ENCODE results near the gene SLC44A2. TPM values are rescaled to one million over a fixed set of nuclear protein-coding genes. Genes with fewer than 3 reads are reported as not detected.

SLC44A2 gene
- total and polyA plus RNA-seq, 2 of the 8 experiments (the other 6 are each of a cell fraction or from before 2014, with no cell fraction given), result 105 to 120 TPM

DNA sequence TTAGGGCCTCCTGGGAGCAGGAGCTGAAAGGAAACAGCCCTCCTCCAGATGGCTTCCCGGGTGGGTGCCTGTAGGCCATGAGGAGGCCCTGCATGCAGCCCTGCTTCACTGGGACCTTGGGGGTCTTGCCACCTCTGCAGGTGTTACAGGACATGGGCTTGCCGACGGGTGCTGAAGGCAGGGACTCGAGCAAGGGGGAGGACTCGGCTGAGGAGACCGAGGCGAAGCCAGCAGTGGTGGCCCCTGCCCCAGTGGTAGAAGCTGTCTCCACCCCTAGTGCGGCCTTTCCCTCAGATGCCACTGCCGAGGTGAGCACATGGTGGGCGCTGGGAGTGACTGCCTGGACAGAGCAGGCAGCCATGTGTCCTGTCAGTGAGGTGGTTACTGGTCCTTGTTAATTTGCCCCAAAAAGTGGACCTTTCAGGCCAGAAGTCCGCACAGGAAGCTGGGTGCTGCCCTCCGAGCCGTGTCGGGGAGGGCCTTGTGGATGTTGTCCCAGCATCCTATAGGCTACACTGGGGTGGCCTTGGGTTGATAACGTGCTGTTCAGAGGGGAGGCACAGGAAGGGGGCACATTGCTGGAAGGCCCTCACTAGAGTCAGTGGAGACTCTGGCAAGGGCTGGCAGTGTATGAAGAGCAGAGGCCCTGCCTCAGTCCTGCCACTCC is 57.2 kb downstream of the SLC44A2 start:
- H3K36me3 ChIP-seq (ENCODE audit: control insufficient read depth in 2 of 4, insufficient read depth in 4 of 4, low read length in 3 of 4), result peaks cover 94 to 100% (median 96%) of the 10 kb centered on the region in 4 experiments
- 0 out of 2 replicates have a peak overlapping the region, but pooled peaks have one; percentile 7 for H3K27ac ChIP-seq (ENCODE audit: low read depth, low read length)
- DNase-seq (ENCODE audit: low read depth in 1 of 2, low spot score in 2 of 2) (no peak), FAIRE-seq (no peak)
- no peak overlapping the region for H3K4ac ChIP-seq (replicated peaks; ENCODE audit: insufficient read length, low read depth, low read length)
- TF ChIP-seq POLR2AphosphoS5 (IDR thresholded peaks at IDR 0.05; ENCODE audit: low read depth, low read length) (peak; percentile 64; the same call in 1 of the 2 replicates), RXRA (IDR thresholded peaks at IDR 0.05; ENCODE audit: insufficient read depth, low read depth, low read length) (no peak), POLR2A (IDR thresholded peaks at IDR 0.05; ENCODE audit: control extremely low read depth in 1 of 2, low read depth in 2 of 2, low read length in 2 of 2) (no peak; a peak in 1 of 3 replicates)
- no peak overlapping the region for H2BK15ac ChIP-seq (ENCODE audit: low read length)
- H4K8ac ChIP-seq (ENCODE audit: extremely low read depth, insufficient read depth, low read length), result no peak overlapping the region; the same call in 1 of the 2 replicates
- H3K27me3 ChIP-seq (replicated peaks in 1 of 4; ENCODE audit: control insufficient read depth in 3 of 4, extremely low read depth in 1 of 4, insufficient read depth in 3 of 4, low read length in 3 of 4), result no peaks in the 10 kb centered on the region
- H3K79me1 ChIP-seq (ENCODE audit: low read depth, low read length), result peaks cover 10% of the 10 kb centered on the region; the same call in 1 of the 2 replicates
- H2BK120ac ChIP-seq (replicated peaks; ENCODE audit: low read depth, low read length), result no peak overlapping the region
- H2BK5ac ChIP-seq (ENCODE audit: low read depth, low read length), result no peak overlapping the region; the same call in 1 of the 2 replicates
- H3K79me2 ChIP-seq (ENCODE audit: control insufficient read depth in 1 of 2, insufficient read depth in 2 of 2, low read length in 2 of 2), result peaks cover 0 to 82% of the 10 kb centered on the region in 2 experiments; a peak in 2 of 4 replicates
- WGBS, 2 experiments (ENCODE audit: extremely low coverage in 1 of 2, insufficient coverage in 1 of 2, insufficient read length in 1 of 2, insufficient replicate concordance in 2 of 2, low coverage in 1 of 2, low lambda C conversion rate in 2 of 2, missing lambda C conversion rate in 1 of 2), result 92% methylated on average over 15 of the region's 15 CpGs; no CpG with 5 or more reads in 1 of the 2 experiments
- no peak overlapping the region for H4K91ac ChIP-seq (replicated peaks; ENCODE audit: insufficient read length, low read length)
- no peak overlapping the region for H2BK20ac ChIP-seq (ENCODE audit: low read length)
- H3K14ac ChIP-seq (ENCODE audit: insufficient read length), result no peak overlapping the region
- H3K4me1 ChIP-seq (replicated peaks in 1 of 4; ENCODE audit: control insufficient read depth in 3 of 4, insufficient read depth in 4 of 4, low read length in 3 of 4), result no peaks in the 10 kb centered on the region; a peak in 2 of 7 replicates
- H4K5ac ChIP-seq (ENCODE audit: insufficient read length, low read depth, low read length), result no peak overlapping the region
- peaks cover 45 to 54% of the 10 kb centered on the region in 2 experiments for H4K20me1 ChIP-seq (replicated peaks in 1 of 2; ENCODE audit: control insufficient read depth in 1 of 2, insufficient read depth in 2 of 2, low read length in 2 of 2)
- H3K9ac ChIP-seq (replicated peaks in 1 of 4; ENCODE audit: extremely low read depth in 1 of 4, low read depth in 3 of 4, low read length in 3 of 4), result no peak overlapping the region
- H3K18ac ChIP-seq (ENCODE audit: extremely low read depth, low read length), result no peak overlapping the region
- H3K9me3 ChIP-seq (ENCODE audit: insufficient read depth in 2 of 2, low read depth in 1 of 2, low read length in 1 of 2), result no peaks in the 10 kb centered on the region
- no peak overlapping the region for H3K23ac ChIP-seq (ENCODE audit: insufficient read length)
- no peak overlapping the region for H2AFZ ChIP-seq (ENCODE audit: low read length)
- no peak overlapping the region for H3K4me3 ChIP-seq (ENCODE audit: extremely low read depth in 1 of 4, insufficient read depth in 2 of 4, low read depth in 3 of 4, low read length in 4 of 4)
- H2AK5ac ChIP-seq (ENCODE audit: low read depth, low read length), result no peak overlapping the region
- POLR2A ChIA-PET (ENCODE audit: partially characterized antibody), result interaction anchor here (1.0 to 59.0 kb wide), 4 partner anchors 9 to 130 kb away, joined by 5 to 1874 read pairs (median 940); partner anchors contain the start of genes DNM2, ILF3 and QTRT1
- H2BK12ac ChIP-seq (ENCODE audit: low read depth, low read length), result no peak overlapping the region
- H3K4me2 ChIP-seq (ENCODE audit: insufficient read depth in 1 of 2, low read depth in 2 of 2, low read length in 2 of 2), result no peak overlapping the region
- no peak overlapping the region for H3K56ac ChIP-seq (replicated peaks; ENCODE audit: insufficient read length, low read depth, low read length)
- CTCF ChIA-PET (ENCODE audit: partially characterized antibody), result interaction anchor here (0.6 to 2.1 kb wide), 5 partner anchors 9 to 101 kb away, joined by 3 to 10 read pairs (median 3); no protein-coding TSS in a partner anchor
- no peaks in the 10 kb centered on the region for H3K23me2 ChIP-seq (ENCODE audit: low read depth, low read length)

All from H1 (cell line).